H9 (cell line): ENCODE results near the gene ZNRF4. TPM values are rescaled to one million over a fixed set of nuclear protein-coding genes. Genes with fewer than 3 reads are reported as not detected.

Source experiments
- DNase-seq: peaks from one replicate; pipeline ENCODE4 v3.0.0-alpha.2; 2017
- H2AFZ ChIP-seq: one replicate; pipeline ENCODE4 v1.6.1; 2013; ENCODE audit warnings: mild to moderate bottlenecking, low read length, control low read depth, moderate library complexity
- H2AK5ac ChIP-seq: 2 replicates; pipeline ENCODE4 v1.6.1; 2013; ENCODE audit warnings: low read length, control low read depth, mixed read lengths; ENCODE audit not compliant: insufficient read length
- H2BK120ac ChIP-seq: one replicate; pipeline ENCODE4 v1.6.1; 2013; ENCODE audit warnings: low read depth, mild to moderate bottlenecking, low read length, control low read depth, inconsistent platforms; ENCODE audit not compliant: poor library complexity, severe bottlenecking
- H2BK12ac ChIP-seq: 2 replicates; pipeline ENCODE4 v1.6.1; 2013; ENCODE audit warnings: low read length, control low read depth, mixed read lengths, low read depth; ENCODE audit not compliant: insufficient read length
- H2BK15ac ChIP-seq: 2 replicates; pipeline ENCODE4 v1.6.1; 2013; ENCODE audit warnings: low read depth, low read length, control low read depth
- H2BK20ac ChIP-seq: one replicate; pipeline ENCODE4 v1.6.1; 2013; ENCODE audit warnings: low read depth, mild to moderate bottlenecking, low read length, control low read depth, inconsistent platforms; ENCODE audit not compliant: poor library complexity, severe bottlenecking
- H2BK5ac ChIP-seq: 2 replicates; pipeline ENCODE4 v1.6.1; 2013; ENCODE audit warnings: low read length, control low read depth, mixed read lengths; ENCODE audit not compliant: insufficient read length
- H3K14ac ChIP-seq: 2 replicates; pipeline ENCODE4 v1.6.1; 2013; ENCODE audit warnings: low read length, control low read depth; ENCODE audit not compliant: insufficient read depth
- H3K18ac ChIP-seq: 2 replicates; pipeline ENCODE4 v1.6.1; 2013; ENCODE audit warnings: low read depth, mild to moderate bottlenecking, mixed read lengths, low read length, control low read depth; ENCODE audit not compliant: insufficient read length
- H3K23ac ChIP-seq: 2 replicates; pipeline ENCODE4 v1.6.1; 2013; ENCODE audit warnings: low read length, control low read depth, mixed read lengths, low read depth; ENCODE audit not compliant: insufficient read length
- H3K23me2 ChIP-seq: 2 replicates; pipeline ENCODE4 v1.6.1; 2013; ENCODE audit warnings: low read depth, mild to moderate bottlenecking, mixed read lengths, low read length, control low read depth; ENCODE audit not compliant: insufficient read length, poor library complexity, severe bottlenecking
- H3K27ac ChIP-seq: 2 replicates; pipeline ENCODE4 v1.5.1; 2013; ENCODE audit warnings: low read length, control low read depth, mixed read lengths, low read depth; ENCODE audit not compliant: insufficient read length
- H3K27me3 ChIP-seq: 2 replicates; pipeline ENCODE4 v1.6.1; 2013; ENCODE audit warnings: low read length, control low read depth, inconsistent platforms; ENCODE audit not compliant: insufficient read depth
- H3K4ac ChIP-seq: 2 replicates; pipeline ENCODE4 v1.6.1; 2013; ENCODE audit warnings: low read depth, mild to moderate bottlenecking, control low read depth, inconsistent platforms, low read length, moderate library complexity
- H3K4me1 ChIP-seq: 2 replicates; pipeline ENCODE4 v1.6.1; 2013; ENCODE audit warnings: low read length, control low read depth, inconsistent platforms; ENCODE audit not compliant: insufficient read depth
- H3K4me2 ChIP-seq: 2 replicates; pipeline ENCODE4 v1.6.1; 2013; ENCODE audit warnings: low read length, control low read depth, mixed read lengths; ENCODE audit not compliant: insufficient read length, insufficient read depth
- H3K56ac ChIP-seq: 2 replicates; pipeline ENCODE4 v1.6.1; 2013; ENCODE audit warnings: low read depth, mild to moderate bottlenecking, mixed read lengths, low read length, control low read depth; ENCODE audit not compliant: insufficient read length
- H3K79me1 ChIP-seq: 2 replicates; pipeline ENCODE4 v1.6.1; 2013; ENCODE audit warnings: low read depth, mild to moderate bottlenecking, moderate library complexity, low read length, control low read depth, inconsistent platforms; ENCODE audit not compliant: insufficient read depth, poor library complexity, severe bottlenecking
- H3K79me2 ChIP-seq: 2 replicates; pipeline ENCODE4 v1.6.1; 2013; ENCODE audit warnings: low read length, control low read depth, inconsistent platforms; ENCODE audit not compliant: insufficient read depth
- H3K9ac ChIP-seq: 2 replicates; pipeline ENCODE4 v1.6.1; 2013; ENCODE audit warnings: low read length, control low read depth, mixed read lengths; ENCODE audit not compliant: insufficient read length; ENCODE audit errors: extremely low read depth
- H3K9me3 ChIP-seq: one replicate; pipeline ENCODE4 v1.6.1; 2013; ENCODE audit warnings: low read depth, low read length, inconsistent platforms; ENCODE audit not compliant: control insufficient read depth
- H3T11ph ChIP-seq: one replicate; pipeline ENCODE4 v1.6.1; 2013; ENCODE audit warnings: mild to moderate bottlenecking, low read length, control low read depth, inconsistent platforms
- H4K20me1 ChIP-seq: one replicate; pipeline ENCODE4 v1.6.1; 2013; ENCODE audit not compliant: control insufficient read depth, insufficient read length, insufficient read depth
- H4K5ac ChIP-seq: 2 replicates; pipeline ENCODE4 v1.6.1; 2013; ENCODE audit warnings: low read depth, mild to moderate bottlenecking, mixed read lengths, low read length, control low read depth; ENCODE audit not compliant: insufficient read length
- H4K8ac ChIP-seq: replicated peaks from 2 replicates; pipeline ENCODE4 v1.6.1; 2013; ENCODE audit warnings: low read length, control low read depth, mixed read lengths, low read depth; ENCODE audit not compliant: insufficient read length
- H4K91ac ChIP-seq: 2 replicates; pipeline ENCODE4 v1.6.1; 2013; ENCODE audit warnings: low read depth, mild to moderate bottlenecking, moderate library complexity, mixed read lengths, low read length, control low read depth; ENCODE audit not compliant: insufficient read length
- H3K27ac Mint-ChIP-seq, 3 experiments: 2 replicates in 2 of 3; 3 replicates in 1 of 3; pipeline ENCODE4 v1.8.0; 2020 to 2021; ENCODE audit warnings: mixed read lengths in 3 of 3, mild to moderate bottlenecking in 1 of 3, moderate library complexity in 1 of 3
- H3K27me3 Mint-ChIP-seq: 2 replicates; pipeline ENCODE4 v1.8.0; 2021; ENCODE audit warnings: low read depth, mild to moderate bottlenecking, moderate library complexity, mixed read lengths
- H3K36me3 Mint-ChIP-seq, 3 experiments: 2 replicates in 2 of 3; 3 replicates in 1 of 3; pipeline ENCODE4 v1.8.0; 2020 to 2021; ENCODE audit warnings: low read depth in 3 of 3, mixed read lengths in 3 of 3; ENCODE audit not compliant: insufficient read depth in 1 of 3
- H3K4me1 Mint-ChIP-seq, 2 experiments: 2 replicates each; pipeline ENCODE4 v1.8.0; 2020; ENCODE audit warnings: mixed read lengths in 2 of 2
- H3K4me3 Mint-ChIP-seq, 2 experiments: 2 replicates in 1 of 2; 3 replicates in 1 of 2; pipeline ENCODE4 v1.8.0; 2020 to 2021; ENCODE audit warnings: mild to moderate bottlenecking in 2 of 2, mixed read lengths in 2 of 2, moderate library complexity in 1 of 2
- H3K9me3 Mint-ChIP-seq, 2 experiments: 2 replicates in 1 of 2; 3 replicates in 1 of 2; pipeline ENCODE4 v1.8.0; 2020; ENCODE audit warnings: mild to moderate bottlenecking in 2 of 2, mixed read lengths in 2 of 2, moderate library complexity in 1 of 2
- CTCF ChIP-seq: fragments of 200-600 bp; sonication (generic); conservative IDR thresholded peaks from 3 replicates; pipeline ENCODE4 v1.8.0; 2021; ENCODE audit warnings: antibody characterized with exemption, mild to moderate bottlenecking
- WGBS: extraction: QIAGEN DNeasy Blood & Tissue Kit; methylation state at CpG from one replicate; pipeline ENCODE4 v1.1.7; 2013; ENCODE audit warnings: missing lambda C conversion rate, low lambda C conversion rate, mixed read lengths; ENCODE audit not compliant: insufficient read length; ENCODE audit errors: extremely low coverage; 5-methylcytosine and 5-hydroxymethylcytosine counted together
- total RNA-seq: library from RNA; stranded (reverse); gene quantifications from 2 replicates; pipeline ENCODE4 v1.2.1, GENCODE V29; 2021

Gene ZNRF4
- total RNA-seq, 1 experiment from 2014 or later, result not detected

DNA sequence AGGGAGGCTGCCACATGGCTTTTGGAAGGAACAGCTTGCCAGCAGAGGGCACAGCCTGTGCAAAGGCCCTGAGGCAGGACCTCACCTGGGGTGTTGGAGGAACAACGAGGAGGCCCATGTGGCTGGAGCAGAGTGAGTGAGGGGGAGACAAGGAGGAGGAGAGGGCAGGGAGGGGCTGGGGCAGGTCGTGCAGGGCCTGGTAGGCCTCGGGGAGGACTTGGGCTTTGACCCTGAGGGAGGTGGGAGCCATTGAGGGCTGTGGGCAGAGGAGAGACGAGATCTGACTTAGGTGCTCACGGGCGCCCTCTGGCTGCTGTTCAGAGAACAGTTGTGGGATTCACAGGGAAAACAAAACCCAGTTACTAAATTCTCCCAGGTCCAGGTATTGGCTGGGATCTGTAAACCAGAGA is 25.2 kb downstream of the ZNRF4 start:
- Histone ChIP-seq H3K4ac (no peak overlapping the region), H4K91ac (no peak overlapping the region), H3K79me2 (no peaks in the 10 kb centered on the region), H3K23ac (no peak overlapping the region), H3K18ac (no peak overlapping the region), H3K23me2 (no peaks in the 10 kb centered on the region), H2BK12ac (no peak overlapping the region), H3K56ac (no peak overlapping the region), H2BK5ac (no peak overlapping the region), H3K79me1 (no peaks in the 10 kb centered on the region), H4K5ac (no peak overlapping the region), H4K8ac (no peak overlapping the region), H3K14ac (no peak overlapping the region), H3K4me2 (no peak overlapping the region), H2BK20ac (no peak overlapping the region), H2BK15ac (no peak overlapping the region), H3T11ph (no peak overlapping the region), H2AK5ac (no peak overlapping the region), H3K9me3 (no peaks in the 10 kb centered on the region), H3K4me1 (no peaks in the 10 kb centered on the region), H3K27ac (no peak overlapping the region), H4K20me1 (no peaks in the 10 kb centered on the region), H3K27me3 (no peaks in the 10 kb centered on the region), H3K9ac (no peak overlapping the region), H2BK120ac (no peak overlapping the region), H2AFZ (no peak overlapping the region)
- peak; percentile 64 for DNase-seq
- Mint-ChIP-seq H3K27me3 (peaks cover 76% of the 10 kb centered on the region), H3K4me3 (peak overlapping the region in 1 of 2 experiments; percentile 27; a peak in 1 of 5 replicates), H3K4me1 (peaks cover 8 to 17% of the 10 kb centered on the region in 2 experiments), H3K27ac (no peak overlapping the region; a peak in 1 of 7 replicates), H3K36me3 (no peaks in the 10 kb centered on the region; a peak in 1 of 7 replicates), H3K9me3 (peaks cover 4 to 24% of the 10 kb centered on the region in 2 experiments; a peak in 4 of 5 replicates)
- WGBS, result no CpG with 5 or more reads among the region's 6 CpGs
- peak; percentile 79 for TF ChIP-seq CTCF
